Subcutaneous abdominal adipose tissue (tissue), 5 donors: ENCODE measurements around the gene MARF1.
"Not testable (repeated sequence)": the region's sequence is repeated elsewhere in the genome, so short reads cannot be mapped to it uniquely, and the experiment has no call there.

Experiments used
- H3K27ac ChIP-seq: one replicate; pipeline ENCODE4 v1.7.0; 2013; ENCODE audit warnings: low read depth, mild to moderate bottlenecking, inconsistent platforms, low read length, moderate library complexity
- H3K27me3 ChIP-seq, 5 donors: one replicate each; pipeline ENCODE4 v1.7.0; 2013; ENCODE audit warnings: low read length in 5 of 5, inconsistent platforms in 1 of 5; ENCODE audit not compliant: control insufficient read depth in 5 of 5, insufficient read depth in 4 of 5
- H3K36me3 ChIP-seq, 5 donors: one replicate each; pipeline ENCODE4 v1.7.0; 2013; ENCODE audit warnings: low read length in 5 of 5; ENCODE audit not compliant: control insufficient read depth in 5 of 5, insufficient read depth in 5 of 5
- H3K4me1 ChIP-seq, 5 donors: one replicate each; pipeline ENCODE4 v1.7.0; 2013; ENCODE audit warnings: low read length in 5 of 5, mild to moderate bottlenecking in 3 of 5, moderate library complexity in 1 of 5; ENCODE audit not compliant: control insufficient read depth in 5 of 5, insufficient read depth in 5 of 5
- H3K4me3 ChIP-seq, 5 donors: one replicate each; pipeline ENCODE4 v1.7.0; 2013; ENCODE audit warnings: low read length in 5 of 5, low read depth in 1 of 5
- H3K9ac ChIP-seq, 5 donors: one replicate each; pipeline ENCODE4 v1.7.0; 2013; ENCODE audit warnings: low read length in 5 of 5, mild to moderate bottlenecking in 4 of 5, moderate library complexity in 3 of 5
- H3K9me3 ChIP-seq, 5 donors: one replicate each; pipeline ENCODE4 v1.7.0; 2013; ENCODE audit warnings: low read length in 5 of 5; ENCODE audit not compliant: control insufficient read depth in 5 of 5
- donor health status: healthy.
- donor health status: healthy.
- donor health status: healthy.
- donor health status: healthy.
- donor health status: healthy.

MARF1 gene

DNA sequence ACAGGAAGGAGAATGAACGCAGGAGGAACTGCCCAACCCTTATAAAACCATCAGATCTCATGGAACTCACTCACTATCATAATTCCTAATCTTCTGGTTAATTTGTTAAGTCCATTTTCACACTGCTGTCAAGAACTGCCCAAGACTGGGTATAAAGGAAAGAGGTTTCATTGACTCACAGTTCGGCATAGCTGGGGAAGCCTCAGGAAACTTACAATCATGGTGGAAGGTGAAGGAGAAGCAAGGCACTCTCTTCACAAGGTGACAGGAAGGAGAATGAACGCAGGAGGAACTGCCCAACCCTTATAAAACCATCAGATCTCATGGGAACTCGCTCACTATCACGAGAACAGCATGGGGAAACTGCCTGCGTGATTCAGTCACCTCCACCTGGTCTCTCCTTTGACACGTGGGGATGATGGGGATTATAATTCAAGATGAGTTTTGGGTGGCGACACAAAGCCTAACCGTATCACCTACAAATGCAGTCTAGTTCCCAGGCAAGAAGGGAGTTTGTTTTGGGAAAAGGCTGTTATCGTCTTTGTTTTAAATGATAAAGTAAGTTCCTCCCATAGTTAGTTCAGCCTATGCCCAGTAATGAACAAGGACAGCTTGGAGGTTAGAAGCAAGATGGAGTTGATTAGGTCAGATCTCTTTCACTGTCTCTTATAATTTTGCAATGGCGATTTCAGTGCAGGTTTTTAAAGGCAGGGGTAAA, 68.9 kb downstream of the MARF1 start:
- H3K4me3 ChIP-seq, H3K36me3 ChIP-seq, H3K9me3 ChIP-seq, H3K9ac ChIP-seq, H3K27ac ChIP-seq, H3K27me3 ChIP-seq: not testable (repeated sequence)
- peaks cover 6 to 42% (median 36%) of the 10 kb centered on the region in 5 donors for H3K4me1 ChIP-seq

DNA sequence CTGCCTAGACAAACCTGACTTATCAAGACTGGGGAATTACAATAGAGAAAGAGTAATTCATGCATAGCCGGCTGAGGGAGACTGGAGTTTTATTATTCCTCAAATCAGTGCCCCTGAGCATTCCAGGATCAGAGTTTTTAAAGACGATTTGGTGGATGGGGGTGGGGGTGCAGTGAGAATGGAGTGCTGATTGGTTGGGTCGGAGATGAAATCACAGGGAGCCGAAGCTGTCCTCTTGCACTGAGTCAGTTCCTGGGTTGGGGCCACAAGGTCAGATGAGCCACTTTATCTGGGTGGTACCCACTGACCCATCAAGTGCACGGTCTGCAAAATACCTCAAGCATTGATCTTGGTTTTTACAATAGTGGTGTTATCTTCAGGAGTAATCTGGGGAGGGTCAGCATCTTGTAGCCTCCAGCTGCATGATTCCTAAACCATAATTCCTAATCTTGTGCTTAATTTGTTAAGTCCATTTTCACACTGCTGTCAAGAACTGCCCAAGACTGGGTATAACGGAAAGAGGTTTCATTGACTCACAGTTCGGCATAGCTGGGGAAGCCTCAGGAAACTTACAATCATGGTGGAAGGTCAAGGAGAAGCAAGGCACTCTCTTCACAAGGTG, 69.6 kb downstream of the MARF1 start:
- H3K27me3 ChIP-seq, result no peaks in the 10 kb centered on the region
- H3K4me1 ChIP-seq, result peaks cover 6 to 42% (median 36%) of the 10 kb centered on the region in 5 donors
- H3K9ac ChIP-seq, result no peak overlapping the region
- H3K9me3 ChIP-seq, result no peaks in the 10 kb centered on the region
- no peak overlapping the region for H3K4me3 ChIP-seq
- no peaks in the 10 kb centered on the region for H3K36me3 ChIP-seq
- peak overlapping the region; percentile 13 for H3K27ac ChIP-seq

DNA sequence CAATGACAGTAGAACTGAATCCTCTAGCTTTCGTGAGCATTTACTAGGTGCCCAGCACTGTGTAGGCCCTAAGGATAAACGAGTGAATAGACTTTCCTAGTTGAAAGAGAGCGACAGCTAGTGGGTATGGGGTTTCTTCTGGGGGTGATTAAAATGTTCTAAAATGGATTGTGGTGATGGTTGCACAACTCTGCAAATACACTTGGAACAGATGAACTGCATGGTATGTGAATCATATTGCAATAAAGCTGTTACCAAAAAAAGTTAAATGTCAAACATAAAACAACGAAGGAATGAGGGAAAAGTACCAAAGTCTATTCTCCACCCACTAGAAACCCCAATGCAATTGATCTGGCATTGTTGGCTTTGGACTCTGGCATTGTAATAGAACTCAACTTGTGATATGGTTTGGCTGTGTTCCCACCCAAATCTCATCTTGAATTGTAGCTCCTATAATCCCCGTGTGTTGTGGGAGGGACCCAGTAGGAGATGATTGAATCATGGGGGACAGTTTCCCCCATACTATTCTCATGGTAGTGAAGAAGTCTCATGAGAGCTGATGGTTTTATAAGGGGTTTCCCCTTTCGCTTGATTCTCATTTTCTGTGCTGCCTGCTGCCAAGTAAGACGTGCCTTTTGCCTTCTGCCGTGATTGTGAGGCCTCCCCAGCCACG, 70.5 kb downstream of the MARF1 start:
- Histone ChIP-seq H3K9ac (no peak overlapping the region), H3K9me3 (no peaks in the 10 kb centered on the region), H3K4me3 (no peak overlapping the region), H3K36me3 (peaks cover 0 to 3% (median 0%) of the 10 kb centered on the region in 5 donors), H3K27ac (peak overlapping the region; percentile 13), H3K27me3 (no peaks in the 10 kb centered on the region), H3K4me1 (peaks cover 6 to 37% (median 31%) of the 10 kb centered on the region in 5 donors)

DNA sequence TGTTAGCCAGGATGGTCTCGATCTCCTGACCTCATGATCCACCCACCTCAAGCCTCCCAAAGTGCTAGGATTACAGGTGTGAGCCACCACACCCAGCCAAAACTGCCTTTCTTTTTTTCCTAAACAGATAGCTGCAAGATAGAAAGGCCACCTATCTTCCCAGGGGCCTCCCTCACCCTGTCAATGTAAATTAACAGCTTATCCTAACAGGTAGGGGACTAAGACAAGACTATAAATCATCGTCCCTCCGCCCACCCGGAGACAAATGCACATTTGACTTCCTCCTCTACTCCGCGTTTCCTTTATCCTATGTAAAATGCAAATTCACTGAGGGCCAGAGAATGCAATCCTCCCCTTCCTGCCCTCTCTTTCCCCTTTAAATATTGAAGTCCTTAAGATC, 71.4 kb downstream of the MARF1 start:
- no peak overlapping the region for H3K4me3 ChIP-seq
- peaks cover 5 to 28% (median 22%) of the 10 kb centered on the region in 5 donors for H3K4me1 ChIP-seq
- H3K27ac ChIP-seq, result no peak overlapping the region
- H3K27me3 ChIP-seq, result no peaks in the 10 kb centered on the region
- H3K9me3 ChIP-seq, result no peaks in the 10 kb centered on the region
- H3K36me3 ChIP-seq, result peaks cover 0 to 3% (median 0%) of the 10 kb centered on the region in 5 donors
- no peak overlapping the region for H3K9ac ChIP-seq

DNA sequence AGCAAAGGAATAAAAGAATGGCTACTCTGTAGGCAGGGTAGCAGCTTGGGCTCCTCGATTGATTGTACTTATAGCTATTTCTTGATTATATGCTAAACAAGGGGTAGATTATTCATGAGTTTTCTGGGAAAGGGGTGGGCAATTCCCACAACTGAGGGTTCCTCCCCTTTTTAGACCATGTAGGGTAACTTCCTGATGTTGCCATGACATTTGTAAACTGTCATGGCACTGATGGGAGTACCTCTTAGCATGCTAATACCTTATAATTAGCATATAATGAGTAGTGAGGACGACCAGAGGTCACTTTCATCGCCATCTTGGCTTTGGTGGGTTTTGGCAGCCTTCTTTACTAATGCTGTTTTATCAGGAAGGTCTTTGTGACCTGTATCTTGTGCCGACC, 72.3 kb downstream of the MARF1 start:
- H3K27ac ChIP-seq, H3K9me3 ChIP-seq, H3K36me3 ChIP-seq, H3K9ac ChIP-seq, H3K27me3 ChIP-seq, H3K4me3 ChIP-seq: not testable (repeated sequence)
- peaks cover 2 to 21% (median 19%) of the 10 kb centered on the region in 5 donors for H3K4me1 ChIP-seq

DNA sequence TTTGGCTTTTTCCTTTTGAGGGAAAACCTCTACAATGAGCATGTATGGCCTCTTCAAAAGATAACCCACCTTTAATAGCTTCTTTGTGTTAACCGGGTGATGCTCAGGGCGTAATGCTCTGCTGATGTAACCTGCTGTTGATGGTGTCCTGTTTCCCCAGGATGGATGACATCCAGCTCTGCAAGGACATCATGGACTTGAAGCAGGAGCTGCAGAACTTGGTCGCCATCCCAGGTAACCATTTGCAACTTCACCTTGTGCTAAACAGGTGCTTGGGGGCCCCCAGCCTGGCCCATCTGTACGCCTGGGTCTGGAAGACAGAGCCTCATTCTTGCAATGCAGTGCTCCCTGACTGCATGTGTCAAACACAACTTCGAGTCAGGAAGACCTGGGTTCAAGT, 75.1 kb downstream of the MARF1 start:
- H3K36me3 ChIP-seq, result peaks cover 0 to 3% (median 0%) of the 10 kb centered on the region in 5 donors
- H3K4me1 ChIP-seq, result peaks cover 4 to 28% (median 23%) of the 10 kb centered on the region in 5 donors
- H3K9me3 ChIP-seq, result no peaks in the 10 kb centered on the region
- H3K9ac ChIP-seq, result no peak overlapping the region
- H3K4me3 ChIP-seq, result no peak overlapping the region
- H3K27ac ChIP-seq, result no peak overlapping the region
- no peaks in the 10 kb centered on the region for H3K27me3 ChIP-seq

DNA sequence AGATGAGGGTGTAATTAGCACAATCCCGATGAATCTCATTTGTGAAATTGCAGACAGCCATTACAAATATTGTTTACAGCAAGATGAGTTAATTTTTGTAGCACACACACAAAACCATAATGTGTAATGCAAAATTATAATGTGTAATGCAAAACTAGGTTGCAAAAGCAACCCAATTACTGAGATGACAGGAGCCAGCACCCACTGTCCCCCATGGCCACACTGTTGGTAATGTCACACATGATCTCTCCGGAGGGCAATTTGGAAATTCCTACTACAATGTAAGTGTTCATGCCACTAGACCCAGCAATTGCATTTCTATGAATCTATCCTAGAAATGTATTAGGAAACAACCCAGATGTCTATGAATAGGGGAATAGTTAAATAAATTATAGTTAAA, 76.9 kb downstream of the MARF1 start:
- no peaks in the 10 kb centered on the region for H3K27me3 ChIP-seq
- H3K9me3 ChIP-seq, result no peaks in the 10 kb centered on the region
- no peak overlapping the region for H3K4me3 ChIP-seq
- no peak overlapping the region for H3K9ac ChIP-seq
- peaks cover 3 to 18% (median 16%) of the 10 kb centered on the region in 5 donors for H3K4me1 ChIP-seq
- H3K36me3 ChIP-seq, result peaks cover 0 to 3% (median 0%) of the 10 kb centered on the region in 5 donors
- no peak overlapping the region for H3K27ac ChIP-seq

DNA sequence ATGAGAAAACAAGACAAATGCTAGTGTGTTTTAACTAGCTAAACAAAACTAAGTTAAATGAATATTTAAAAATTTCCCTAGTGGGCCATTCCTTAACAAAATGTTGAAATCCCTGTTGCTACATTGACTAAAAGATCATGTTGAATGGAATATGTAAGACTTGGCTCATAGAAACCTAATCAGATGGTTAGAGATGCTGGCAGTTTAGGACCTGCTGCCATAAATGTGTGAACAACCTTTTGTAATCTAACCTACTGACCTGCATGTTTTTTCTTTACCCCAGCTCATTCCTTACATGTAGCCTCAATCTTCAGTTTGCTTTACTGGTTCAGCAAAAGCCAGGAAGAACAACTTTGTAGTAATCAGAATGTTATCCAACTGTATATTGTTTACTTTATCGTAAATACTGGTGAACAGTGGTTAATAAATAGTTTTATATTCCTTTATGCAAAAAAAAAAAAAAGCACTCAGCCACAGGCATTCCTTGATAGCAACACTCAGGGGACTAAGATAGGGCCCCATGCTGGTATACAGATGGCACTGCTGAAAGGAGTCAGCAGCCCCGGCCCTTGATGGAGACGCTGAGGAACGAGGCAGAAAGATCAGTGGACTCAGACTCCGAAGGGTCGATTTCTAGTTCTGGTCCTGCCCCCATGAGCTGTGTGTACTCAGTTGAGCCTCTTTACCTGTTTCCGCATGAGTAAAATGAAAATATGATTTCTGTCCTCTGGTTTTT, 78.2 kb downstream of the MARF1 start:
- Histone ChIP-seq H3K36me3 (peaks cover 0 to 3% (median 0%) of the 10 kb centered on the region in 5 donors), H3K9ac (no peak overlapping the region), H3K27ac (peak overlapping the region; percentile 72), H3K4me3 (no peak overlapping the region), H3K4me1 (peaks cover 3 to 18% (median 16%) of the 10 kb centered on the region in 5 donors), H3K27me3 (no peaks in the 10 kb centered on the region), H3K9me3 (no peaks in the 10 kb centered on the region)

DNA sequence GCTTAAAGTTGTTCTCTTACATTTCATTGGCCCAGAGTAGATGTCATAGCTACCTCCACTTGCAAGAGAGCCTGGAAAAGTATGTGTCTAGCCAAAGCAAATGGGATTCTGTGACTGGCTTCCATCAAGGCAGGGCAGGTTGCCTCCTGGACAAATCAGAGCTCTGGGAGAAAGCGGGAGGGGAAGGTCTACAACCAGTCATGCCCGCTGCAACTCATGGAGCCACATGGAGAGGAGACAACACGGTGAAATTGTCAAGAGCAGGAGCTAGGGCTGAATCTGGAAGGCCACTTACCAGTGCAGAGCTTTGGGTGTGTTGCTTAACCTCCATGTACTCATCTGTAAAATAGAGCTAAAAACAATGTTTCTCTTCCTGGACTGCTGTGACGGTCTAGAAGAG, 83.8 kb downstream of the MARF1 start:
- H3K36me3 ChIP-seq, result peaks cover 0 to 3% (median 0%) of the 10 kb centered on the region in 5 donors
- no peak overlapping the region for H3K9ac ChIP-seq
- H3K27ac ChIP-seq, result no peak overlapping the region
- H3K27me3 ChIP-seq, result no peaks in the 10 kb centered on the region
- H3K4me1 ChIP-seq, result peaks cover 3 to 15% (median 7%) of the 10 kb centered on the region in 5 donors
- H3K4me3 ChIP-seq, result no peak overlapping the region
- H3K9me3 ChIP-seq, result no peaks in the 10 kb centered on the region
